GM13976 (cell line): ENCODE measurements around the gene ABCD1.
A peak's percentile ranks its signal among the peaks of the same experiment; 100 is the strongest.

Source experiments
- DNase-seq: peaks from one replicate; pipeline ENCODE4 v3.0.0; 2012; ENCODE audit warnings: low spot score
- CTCF ChIP-seq: IDR thresholded peaks from 2 replicates; pipeline ENCODE4 v1.5.1; 2012; ENCODE audit warnings: borderline replicate concordance, mild to moderate bottlenecking; ENCODE audit not compliant: insufficient read depth; ENCODE audit errors: extremely low read depth, missing control alignments, control extremely low read depth
- in situ Hi-C: fragments of 300-500 bp; cut with MboI; formaldehyde crosslinking; loops from one replicate; pipeline ENCODE4 v1.12.0; 2022; ENCODE audit warnings: low sequenced_read_pairs, mixed read lengths, inconsistent platforms; ENCODE audit not compliant: unreplicated experiment

The ABCD1 gene

DNA sequence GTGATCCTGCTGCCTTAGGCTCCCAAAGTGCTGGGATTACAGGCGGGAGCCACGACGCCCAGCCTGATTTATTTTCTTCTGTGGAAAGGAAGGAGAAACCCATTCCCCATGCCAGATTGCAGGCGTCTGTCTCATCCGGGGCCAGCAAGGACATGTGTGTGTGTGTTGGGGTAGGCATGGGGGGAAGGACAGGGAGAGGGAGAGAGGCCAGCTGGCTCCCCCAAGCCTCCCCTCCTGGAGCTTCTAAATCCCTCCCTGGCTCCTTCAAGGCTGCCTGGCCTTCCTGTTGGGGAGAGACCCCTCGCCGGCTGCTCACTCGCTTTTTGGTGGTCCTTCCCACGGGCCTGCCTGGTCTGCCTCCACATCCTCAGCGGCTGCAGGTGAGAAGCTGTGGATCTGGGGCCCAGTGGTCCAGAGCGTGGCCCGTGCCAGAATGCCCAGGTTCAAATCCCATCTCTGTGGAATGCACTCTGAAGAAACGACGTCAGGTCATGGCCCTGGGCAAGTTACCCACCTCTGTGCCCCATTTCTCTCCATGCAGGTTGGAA lies 38.0 kb downstream of the ABCD1 start:
- in situ Hi-C loops = no loop called here
- DNase-seq = no peak
- no peak for TF ChIP-seq CTCF

- in situ Hi-C loops = no loop called here
- peak; percentile 19 for DNase-seq
- no peak for TF ChIP-seq CTCF
Measured at GRCh38 chrX:153763298-153763932, 38.8 kb downstream of the ABCD1 start.

DNA sequence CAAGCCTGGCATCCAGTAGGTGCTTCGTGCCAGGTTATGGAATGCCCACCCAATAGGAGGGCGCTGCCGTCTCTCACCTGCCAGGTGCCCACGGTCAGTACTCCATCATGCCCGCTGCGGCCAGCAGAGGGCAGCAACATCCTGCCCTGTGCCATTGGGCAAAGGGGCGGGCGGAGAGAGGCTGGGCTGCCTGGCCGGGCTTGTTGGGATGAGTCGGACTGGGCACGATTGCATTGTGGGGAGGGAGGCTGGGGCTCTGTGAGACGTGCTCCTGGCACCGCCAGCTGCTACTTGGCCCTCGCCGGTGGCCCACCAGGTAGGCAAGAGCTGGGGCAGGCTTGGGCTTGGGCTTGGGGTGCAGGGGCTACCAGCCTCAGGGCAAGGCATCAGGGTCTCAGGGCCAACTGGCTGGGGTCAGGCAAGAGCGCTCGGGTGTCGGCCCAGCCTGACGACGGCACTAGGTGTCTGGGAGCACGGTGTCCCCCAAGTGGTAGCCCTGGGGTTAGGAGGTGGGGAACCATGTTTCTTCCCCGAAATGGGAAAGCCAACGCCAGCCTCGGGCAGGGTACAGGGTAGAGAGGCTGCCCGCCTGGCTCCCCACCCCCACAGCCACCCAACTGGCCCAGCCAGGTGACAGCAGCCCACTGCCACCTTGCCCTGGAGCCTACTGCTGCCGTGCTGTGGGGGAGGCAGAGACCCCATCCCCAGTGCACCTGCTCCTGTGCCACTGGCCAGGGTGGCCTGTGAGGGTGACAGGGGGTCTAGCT lies 39.5 kb downstream of the ABCD1 start, which contains the start of gene PLXNB3:
Gene PLXNB3 (plus strand): TSS at position 261 of the 767 bp plus-strand sequence. CDS start 1,287 bp downstream, outside the sequence.
- DNase-seq = peak; percentile 85
- TF ChIP-seq CTCF = peak; percentile 90
- in situ Hi-C loops = no loop called here

- in situ Hi-C loops = no loop called here
Measured at GRCh38 chrX:153764786-153765137, 40.1 kb downstream of the ABCD1 start.

GRCh38 chrX:153765138-153766079 lies 40.8 kb downstream of the ABCD1 start:
- peak; percentile 21 for DNase-seq
- in situ Hi-C loops = no loop called here
- no peak for TF ChIP-seq CTCF

More at GRCh38 chrX:153764786-153765137, 40.1 kb downstream of the ABCD1 start:
- peak; percentile 22 for DNase-seq
- TF ChIP-seq CTCF = no peak
